Smooth muscle cell of the brain vasculature (primary cell): Measurements from ENCODE around the gene NOL9.
A peak's percentile ranks its signal among the peaks of the same experiment; 100 is the strongest.

Source experiments
- DNase-seq: peaks from one replicate; pipeline ENCODE4 v3.0.0-alpha.2; 2012; ENCODE audit warnings: low read depth, low spot score

The NOL9 gene

GRCh38 chr1:6489383-6489765 lies 64.9 kb downstream of the NOL9 start:
- DNase-seq, result no peak

DNA sequence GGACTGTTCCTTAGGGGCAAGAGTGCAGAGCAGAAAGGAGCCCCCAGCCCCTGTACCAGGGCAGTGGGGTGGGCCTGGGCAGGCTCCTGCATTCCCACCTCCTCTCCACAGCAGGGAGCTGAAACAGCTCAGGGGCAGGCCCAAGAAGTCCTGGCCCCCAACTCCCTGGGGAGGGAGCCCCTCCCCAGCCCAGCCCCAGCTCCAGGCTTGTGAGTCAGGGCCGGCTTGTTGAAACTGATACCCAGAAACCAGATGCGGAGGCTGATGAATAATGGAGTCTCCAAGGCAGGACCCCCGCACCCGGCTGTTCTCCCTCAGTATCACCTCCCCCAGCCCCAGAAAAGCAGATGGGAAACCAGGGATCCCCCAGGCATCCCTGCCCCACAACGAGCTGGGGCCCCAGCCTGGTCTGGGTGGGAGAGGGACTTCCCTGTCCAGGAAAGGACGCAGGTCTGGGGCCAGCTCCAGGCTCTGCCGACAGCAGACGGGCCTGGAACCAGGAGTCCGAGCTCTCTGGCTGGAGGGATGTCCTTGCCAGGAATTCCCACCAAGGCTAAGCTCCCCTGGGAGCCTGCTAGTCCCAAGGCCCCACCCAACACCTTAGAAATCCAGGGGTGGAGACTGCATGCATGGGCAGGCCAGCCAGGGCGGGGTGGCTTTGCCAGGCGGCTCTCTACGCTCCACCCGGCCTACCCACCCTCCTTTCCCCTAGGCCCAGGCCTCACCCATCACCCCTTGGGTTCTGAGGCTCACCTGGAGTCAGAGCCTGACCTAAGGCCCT lies 65.5 kb downstream of the NOL9 start:
- DNase-seq, result no peak

GRCh38 chr1:6487804-6488484 lies 66.4 kb downstream of the NOL9 start:
- DNase-seq, result no peak

- peak; percentile 57 for DNase-seq
These were observed 67.8 kb downstream of the NOL9 start for GRCh38 chr1:6486433-6487011.

DNA sequence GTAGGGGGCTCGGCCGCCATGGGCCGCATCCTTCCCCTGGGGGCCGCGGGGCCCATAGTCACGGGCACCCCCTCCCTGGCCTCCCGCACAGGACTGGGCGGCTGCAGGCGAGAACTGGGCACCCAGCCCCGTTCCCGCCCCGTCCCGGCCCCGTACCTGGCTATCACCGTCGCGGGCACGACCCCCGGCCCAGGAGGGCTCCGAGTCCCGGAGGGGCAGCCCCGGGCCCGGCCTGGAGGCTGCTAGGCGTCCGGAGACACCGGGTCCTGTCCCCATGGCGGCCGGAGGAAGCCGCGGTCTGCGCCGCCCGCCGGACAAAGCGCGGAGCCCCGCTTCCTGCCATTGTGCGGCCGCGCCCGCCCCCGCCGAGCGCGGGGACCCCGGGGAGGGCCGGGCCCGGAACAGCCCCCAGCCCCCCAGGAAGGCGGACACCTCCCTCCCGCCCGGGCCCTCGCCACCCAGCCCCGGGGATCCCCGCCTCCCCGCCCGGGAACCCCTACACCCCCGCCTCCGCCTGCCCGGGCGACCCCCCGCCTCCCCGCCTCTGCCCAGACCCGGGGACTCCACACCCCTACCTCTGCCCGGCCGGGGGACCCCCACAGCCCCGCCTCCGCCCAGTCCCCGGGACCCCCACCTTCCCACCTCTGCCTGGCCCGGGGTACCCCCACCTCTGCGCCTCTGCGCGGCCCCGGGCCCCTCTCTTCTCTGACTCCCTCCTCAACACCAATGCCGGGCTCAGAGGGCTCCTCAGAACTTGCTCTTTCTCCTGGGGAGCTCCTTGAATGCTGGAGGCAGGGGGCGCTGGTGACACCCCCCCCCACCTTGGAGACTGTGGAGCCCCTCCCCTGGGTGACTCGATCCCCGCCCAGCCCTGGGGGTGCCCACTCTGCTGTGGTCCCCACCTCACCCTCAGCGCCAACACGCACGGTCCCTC lies 68.9 kb downstream of the NOL9 start:
- no peak for DNase-seq

DNA sequence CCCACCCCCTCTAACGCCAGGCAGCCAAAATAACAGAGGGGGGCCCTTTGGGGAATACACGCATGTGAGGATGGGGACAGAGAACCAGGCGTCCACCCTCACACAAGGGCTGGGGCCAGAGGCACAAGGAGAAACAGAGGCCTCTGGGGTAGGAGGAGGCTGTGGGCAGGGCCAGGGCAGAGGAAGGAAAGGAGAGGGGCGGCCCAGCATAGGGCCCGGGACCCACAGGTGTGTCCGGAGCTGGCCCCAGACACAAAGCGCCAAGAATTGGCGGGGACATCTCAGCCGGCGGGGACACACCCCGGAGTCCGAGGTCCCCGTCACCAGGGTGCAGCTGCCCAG lies 69.5 kb downstream of the NOL9 start:
- no peak for DNase-seq

GRCh38 chr1:6483761-6484117 lies 70.6 kb downstream of the NOL9 start:
- DNase-seq, result no peak

DNA sequence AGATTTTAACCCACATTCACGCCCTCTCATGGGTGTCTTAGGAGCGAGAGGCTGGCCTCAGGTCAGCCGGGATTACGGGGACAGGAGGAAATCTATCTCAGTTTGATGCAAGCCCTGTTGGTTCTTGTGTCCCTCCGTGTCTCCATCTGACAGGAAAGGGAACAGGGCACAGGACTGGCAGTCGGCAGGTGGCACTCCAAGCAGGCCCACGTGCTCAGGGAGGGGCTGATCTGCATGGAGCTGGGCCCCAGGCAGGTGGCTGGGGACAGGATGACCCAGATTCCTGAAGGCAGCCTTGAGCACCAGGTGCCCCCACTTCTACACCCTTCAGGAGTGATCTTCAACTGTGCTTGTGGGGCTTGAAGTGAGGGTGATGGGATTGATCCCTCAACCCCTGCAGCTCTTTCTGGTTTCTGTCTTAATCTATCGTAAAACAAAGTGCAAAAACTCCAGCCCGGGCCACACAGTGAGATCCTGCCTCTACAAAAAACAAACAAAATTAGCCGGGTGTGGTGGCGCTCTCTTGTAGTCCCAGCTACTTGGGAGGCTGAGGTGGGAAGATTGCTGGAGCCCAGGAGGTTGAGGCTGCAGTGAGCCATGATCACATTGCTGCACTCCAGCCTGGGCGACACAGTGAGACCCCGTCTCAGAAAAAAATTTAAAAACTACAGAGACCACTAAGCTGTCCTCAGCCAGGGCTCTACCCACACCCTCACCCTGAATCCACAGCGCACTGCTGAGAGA lies 71.1 kb downstream of the NOL9 start:
- no peak for DNase-seq

GRCh38 chr1:6481820-6482219 lies 72.5 kb downstream of the NOL9 start:
- DNase-seq, result no peak

- no peak for DNase-seq
These were observed 77.1 kb downstream of the NOL9 start for GRCh38 chr1:6477039-6477820.

DNA sequence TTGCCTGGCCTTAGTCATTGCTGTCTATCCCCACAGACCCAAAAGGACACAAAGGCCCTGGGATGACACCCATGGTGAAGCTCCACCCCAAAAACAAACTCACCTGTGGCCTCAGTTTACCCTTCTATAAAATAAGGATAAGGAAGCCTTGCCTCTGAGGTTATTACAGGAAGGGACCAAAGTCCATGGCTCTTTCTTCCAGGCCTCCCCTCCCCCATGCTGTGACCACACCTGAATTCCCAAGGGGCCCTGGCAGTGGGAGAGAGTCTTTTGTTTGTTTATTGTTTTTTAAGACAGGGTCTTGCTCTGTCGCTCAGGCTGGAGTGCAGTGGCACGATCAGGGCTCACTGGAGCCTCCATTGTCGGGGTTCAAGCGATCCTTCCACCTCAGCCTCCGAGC lies 77.8 kb downstream of the NOL9 start:
- DNase-seq, result no peak

- no peak for DNase-seq
These were observed 78.8 kb downstream of the NOL9 start for GRCh38 chr1:6475381-6476133.

DNA sequence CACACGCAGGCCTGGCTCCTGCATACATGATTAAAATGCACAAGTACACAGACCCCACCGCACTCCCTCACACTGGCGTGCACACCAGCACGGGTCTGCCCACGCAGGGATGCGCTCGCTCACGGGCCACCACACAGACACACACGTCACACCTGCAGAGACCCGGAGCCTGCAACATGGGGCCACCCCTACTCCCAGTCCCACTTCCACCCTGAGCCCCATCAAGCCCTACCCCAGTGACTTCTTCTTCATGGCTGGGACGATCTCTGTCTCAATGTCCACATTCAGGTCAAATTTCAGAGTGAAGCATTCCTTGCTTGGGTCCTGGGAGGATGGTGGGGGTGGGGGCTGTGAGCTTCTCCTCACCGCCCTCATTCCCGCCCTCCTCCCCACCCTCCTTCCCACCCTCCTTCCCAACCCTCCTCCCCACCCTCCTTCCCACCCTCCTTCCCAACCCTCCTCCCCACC lies 79.5 kb downstream of the NOL9 start:
- no peak for DNase-seq

DNA sequence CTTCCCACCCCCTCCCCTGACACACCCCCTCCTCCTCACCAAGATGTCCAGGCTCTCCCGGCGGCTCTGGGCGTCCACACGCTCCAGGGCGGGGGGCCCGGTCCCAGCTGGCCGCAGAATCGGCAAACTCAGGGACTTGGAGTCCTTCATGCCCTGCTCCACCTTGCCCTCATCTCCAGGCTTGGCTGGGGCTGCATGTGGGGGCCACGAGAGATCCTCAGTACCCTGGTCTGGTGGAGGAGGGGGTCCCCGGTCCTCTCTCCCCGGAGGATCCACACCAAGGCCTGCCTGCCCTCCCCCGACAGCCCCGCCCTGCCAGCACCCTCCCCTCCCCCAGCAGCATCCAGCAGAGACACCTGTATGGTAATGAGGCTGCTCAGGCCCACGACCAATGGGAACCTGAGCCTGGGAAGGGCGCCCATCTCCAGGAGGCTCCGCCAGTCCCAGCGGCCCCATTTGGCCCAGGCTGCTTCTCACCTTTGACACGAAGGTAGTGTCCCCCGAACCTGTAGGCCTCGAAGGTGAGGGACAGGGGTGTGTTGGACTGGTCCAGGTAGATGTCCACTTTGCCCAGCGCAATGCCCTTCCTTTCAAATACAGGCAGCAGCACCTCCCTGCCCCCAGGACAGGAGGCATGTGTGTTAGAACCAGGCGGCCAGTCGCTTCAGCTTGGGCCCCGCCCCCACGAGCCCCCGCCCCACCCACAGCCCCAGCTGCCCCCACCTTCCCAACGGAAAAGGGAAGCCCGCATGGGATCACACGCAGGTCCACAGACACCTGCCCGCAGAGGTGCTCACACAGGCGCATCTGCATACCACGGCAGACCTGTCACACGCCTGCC lies 80.1 kb downstream of the NOL9 start:
- DNase-seq, result no peak

GRCh38 chr1:6473156-6473555 lies 81.2 kb downstream of the NOL9 start:
- DNase-seq, result no peak

- no peak for DNase-seq
These were observed 81.9 kb downstream of the NOL9 start for GRCh38 chr1:6472391-6472790.

DNA sequence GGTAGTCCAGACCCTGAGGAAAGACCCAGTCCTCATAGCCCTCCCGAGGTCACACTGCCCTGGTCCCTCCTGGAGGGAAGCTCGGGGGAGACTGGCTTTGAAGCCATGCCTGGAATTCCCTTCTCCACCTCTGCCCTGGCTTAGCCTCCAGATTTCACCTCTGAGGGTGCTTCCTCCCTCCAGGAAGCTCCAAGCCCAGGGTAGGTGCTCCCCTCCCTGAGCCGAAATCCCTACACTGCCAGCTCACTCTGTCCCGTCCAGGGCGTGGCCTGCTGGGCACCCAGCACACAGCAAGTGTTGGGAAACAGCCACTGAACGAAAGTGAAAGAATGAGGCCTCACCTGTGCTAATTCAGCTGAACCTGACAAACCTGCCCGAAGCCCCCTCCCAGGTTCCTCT lies 82.3 kb downstream of the NOL9 start:
- DNase-seq, result no peak
